ENCODE data around the gene CLEC4M.
"Not testable (repeated sequence)": the region's sequence is repeated elsewhere in the genome, so short reads cannot be mapped to it uniquely, and the experiment has no call there.

Gene CLEC4M

GRCh38 chr19:7740682-7741054, 22.4 kb upstream of the CLEC4M start:
- no peak for DNase-seq (ENCODE audit: low read depth in 2 of 2)

DNA sequence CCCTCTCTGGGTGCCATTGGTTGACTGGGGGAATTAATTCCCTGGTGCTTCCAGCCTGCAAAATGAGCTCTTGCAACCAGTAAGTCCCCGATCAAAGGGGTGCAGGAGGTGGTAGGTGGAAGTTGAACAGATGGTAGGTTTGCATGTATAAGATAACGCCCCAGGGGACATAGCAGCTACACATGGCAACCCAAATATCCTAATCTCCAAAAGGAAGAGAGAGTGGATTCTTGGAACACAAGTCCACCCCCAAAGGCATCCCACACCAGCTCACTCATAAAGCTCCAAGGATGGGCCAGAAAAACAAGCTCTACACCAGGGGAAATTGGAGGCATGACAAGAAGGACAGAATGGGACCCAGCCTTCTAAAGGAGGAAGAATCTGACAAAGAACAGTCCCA, 20.5 kb upstream of the CLEC4M start:
- no peak for DNase-seq (ENCODE audit: low read depth in 2 of 2)

DNA sequence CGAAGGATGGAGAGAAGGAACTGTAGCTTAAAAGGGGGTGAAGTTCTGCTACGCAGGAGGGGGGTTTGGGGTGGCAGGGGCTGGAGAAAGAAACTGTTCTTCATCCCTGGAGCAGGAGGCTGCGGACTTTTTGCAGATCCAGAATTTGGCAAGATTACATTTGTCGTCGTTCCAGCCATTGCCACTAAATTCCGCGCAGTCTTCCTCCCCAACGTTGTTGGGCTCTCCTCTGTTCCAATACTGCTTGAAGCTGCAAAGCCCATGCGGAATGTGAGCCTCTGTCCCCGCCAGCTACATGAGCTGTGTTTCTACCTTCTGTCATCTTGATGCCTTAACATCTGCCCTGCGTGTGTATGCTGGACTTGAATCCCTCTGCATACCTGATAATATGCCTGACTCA, 20.1 kb upstream of the CLEC4M start:
- no peak for DNase-seq (ENCODE audit: low read depth in 2 of 2)

DNA sequence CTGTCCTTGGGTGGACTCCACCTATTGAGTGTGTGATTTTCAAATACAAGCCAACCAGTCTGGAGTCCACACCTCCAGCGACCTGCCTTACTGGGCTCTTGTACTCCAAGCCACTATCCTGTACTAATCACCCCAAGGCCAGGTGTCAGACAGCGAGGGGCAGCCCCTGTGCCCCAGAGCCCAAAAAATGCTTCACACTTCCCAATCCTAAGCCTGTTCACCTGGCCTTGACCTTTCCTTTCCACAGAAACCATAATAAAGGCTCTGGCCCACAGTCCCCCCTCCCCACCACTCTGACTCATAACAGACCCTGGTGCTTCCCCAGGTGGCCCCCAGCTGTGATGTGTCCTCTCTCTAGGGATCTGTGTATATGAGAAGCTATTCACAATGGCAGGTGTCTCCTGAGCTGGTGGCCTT, 19.6 kb upstream of the CLEC4M start:
- DNase-seq (ENCODE audit: low read depth in 2 of 2): no peak

DNA sequence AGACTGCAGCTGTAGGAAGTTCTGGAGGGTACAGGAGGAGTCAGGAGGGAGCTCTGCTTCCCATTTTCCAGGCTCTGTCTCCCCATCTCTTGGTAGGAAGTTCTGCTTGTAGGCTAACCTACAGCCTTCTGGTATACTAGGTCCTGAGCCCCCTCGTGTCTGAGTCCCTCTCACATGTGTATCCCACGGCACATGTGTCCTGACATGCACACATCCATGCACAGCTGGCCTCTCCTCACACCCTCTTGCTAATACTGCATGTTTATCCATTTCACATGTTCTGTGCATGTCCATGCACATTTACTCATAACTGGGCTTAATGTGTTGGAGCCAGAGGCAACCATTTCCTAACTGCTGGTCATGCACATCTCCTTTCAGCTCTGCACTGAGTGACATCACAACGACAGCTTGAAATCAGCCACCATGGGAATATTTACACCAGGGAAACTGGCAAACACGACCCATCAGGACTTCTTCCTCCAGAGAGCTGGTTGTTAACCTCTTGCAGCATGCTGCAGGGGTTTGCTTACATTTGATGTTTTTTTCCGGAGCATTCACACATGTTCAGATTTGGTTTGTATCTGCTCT, 18.8 kb upstream of the CLEC4M start:
- no peak for DNase-seq (ENCODE audit: low read depth in 2 of 2)

GRCh38 chr19:7744871-7745650, 18.0 kb upstream of the CLEC4M start:
- no peak for DNase-seq (ENCODE audit: low read depth in 2 of 2)

DNA sequence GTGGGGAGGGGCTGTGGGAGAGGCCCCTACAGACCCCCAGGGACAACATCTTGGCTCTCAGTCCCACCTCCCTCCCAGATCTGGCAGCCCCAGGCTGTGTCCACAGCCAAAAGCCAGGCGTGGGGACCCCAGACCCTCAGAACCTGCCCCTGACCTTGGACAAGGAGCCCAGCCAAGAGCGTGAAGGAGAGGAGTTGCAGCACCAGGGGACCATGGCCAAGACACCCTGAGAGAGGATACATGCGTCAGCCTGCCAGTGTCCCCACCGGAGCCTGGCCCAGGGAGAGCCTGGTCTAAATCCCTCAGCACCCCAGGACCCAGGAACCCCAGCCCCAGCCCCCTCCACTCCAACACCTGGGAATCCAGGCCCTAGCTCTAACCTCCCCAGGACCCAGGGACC, 16.7 kb upstream of the CLEC4M start:
- DNase-seq (ENCODE audit: low read depth in 2 of 2): not testable (repeated sequence)

DNA sequence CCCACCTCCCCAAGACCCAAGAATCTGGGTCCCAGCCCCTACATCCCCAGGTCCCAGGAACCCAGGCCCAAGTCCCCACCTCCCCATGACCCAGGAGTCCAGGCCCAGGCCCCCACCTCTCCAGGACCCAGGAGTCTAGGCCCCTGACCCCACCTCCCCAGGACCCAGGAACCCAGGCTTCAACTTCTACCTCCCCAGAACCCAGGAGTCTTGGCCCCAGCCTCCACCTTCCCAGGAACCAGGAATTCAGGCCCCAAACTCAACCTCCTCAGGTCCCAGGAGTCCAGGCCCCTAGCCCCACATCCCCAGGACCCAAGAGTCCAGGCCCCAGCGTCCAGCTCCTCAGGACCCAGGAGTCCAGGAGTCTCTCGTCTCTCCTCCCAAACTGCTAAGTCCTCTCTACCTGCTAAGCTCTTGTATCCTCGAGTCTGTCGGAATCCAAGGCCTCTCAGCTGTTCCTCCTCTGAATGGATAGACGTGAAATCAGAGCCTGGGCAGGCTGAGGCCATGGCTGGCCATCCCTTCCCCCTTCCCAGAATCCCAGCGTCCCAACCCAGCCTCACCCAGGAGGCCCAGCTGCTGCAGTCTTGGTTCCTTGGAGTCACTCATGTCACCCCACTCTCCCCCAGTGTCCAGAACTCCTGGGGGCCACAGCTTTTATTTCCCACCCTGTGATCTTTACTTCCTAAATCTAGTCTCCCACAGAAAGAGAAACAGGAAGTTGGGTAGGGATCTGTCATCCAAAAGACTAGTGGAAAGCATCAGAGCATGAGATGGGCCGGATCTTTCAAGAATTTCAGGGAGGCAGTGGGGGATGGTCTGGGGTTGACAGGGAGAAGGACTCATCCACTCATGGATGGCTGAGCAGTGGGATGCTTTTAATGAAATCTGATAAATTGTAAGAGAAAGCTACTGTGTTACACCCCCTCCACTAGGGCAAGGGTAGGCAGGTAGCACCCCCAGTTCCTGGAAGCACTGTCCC, 15.8 kb upstream of the CLEC4M start, which contains the start of gene CD209:
Gene CD209 (minus strand): TSS at position 632 of the 982 bp plus-strand sequence. CDS start 23 bp downstream, at position 609.
- no peak for DNase-seq (ENCODE audit: low read depth in 2 of 2)

DNA sequence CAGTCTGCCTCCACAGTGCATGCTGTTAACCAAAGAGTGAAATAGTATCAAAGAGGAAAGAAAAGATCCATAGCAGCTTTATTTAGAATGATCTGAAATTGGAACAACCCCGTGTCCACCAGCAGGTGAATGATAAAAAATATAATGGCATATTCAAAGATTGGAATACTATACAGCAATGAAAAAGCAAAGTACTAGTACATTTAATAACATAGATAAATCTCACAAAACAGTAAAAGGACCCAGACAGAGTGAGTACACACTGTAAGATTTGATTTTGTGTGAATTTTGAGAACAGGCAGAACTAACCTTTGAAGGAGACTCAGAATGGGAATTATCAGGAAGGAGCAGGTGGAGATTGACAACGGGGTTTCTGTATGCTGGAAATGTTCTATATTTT, 14.9 kb upstream of the CLEC4M start:
- DNase-seq (ENCODE audit: low read depth in 2 of 2): no peak

DNA sequence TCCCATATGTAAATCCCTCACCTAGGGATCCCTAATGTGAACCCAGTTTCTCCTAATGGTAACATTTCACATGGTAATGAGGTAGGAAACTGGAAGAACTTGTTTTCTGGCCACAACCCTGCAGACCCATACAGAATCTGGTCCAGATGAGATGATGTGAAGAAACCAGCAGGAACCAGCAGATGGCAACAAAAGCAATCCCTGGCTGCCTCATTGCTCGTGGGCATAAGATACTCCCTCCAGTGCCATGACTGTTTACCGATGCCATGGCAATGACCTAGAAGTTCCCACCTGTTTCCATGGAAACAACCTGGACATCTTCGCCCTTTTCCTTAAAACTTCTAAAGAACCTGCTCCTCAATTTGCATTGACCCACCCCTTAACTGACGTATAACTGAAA, 14.3 kb upstream of the CLEC4M start:
- DNase-seq (ENCODE audit: low read depth in 2 of 2): no peak

- DNase-seq (ENCODE audit: low read depth in 2 of 2): peak; percentile 11 to 30
These were observed 11.8 kb upstream of the CLEC4M start for GRCh38 chr19:7751157-7751783.

- no peak for DNase-seq (ENCODE audit: low read depth in 2 of 2)
These were observed 6.8 kb upstream of the CLEC4M start for GRCh38 chr19:7756258-7756657.

DNA sequence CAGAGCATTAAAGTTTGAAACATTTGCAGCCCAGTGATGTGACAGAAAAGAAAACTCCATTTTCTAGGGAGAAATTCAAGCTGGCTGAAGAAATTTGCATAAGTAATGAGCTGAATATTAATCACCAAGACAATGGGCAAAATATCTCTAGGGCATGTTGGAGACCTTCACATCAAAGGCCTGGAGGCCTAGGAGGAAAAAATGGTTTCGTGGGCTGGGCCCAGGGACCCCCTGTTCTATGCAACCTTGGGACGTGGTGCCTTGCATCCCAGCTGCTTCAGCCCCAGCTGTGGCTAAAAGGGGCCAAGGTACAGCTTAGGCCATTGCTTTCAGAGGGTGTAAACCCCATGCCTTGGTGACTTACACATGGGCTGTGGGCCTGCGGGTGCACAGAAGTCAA, 5.7 kb upstream of the CLEC4M start:
- no peak for DNase-seq (ENCODE audit: low read depth in 2 of 2)

DNA sequence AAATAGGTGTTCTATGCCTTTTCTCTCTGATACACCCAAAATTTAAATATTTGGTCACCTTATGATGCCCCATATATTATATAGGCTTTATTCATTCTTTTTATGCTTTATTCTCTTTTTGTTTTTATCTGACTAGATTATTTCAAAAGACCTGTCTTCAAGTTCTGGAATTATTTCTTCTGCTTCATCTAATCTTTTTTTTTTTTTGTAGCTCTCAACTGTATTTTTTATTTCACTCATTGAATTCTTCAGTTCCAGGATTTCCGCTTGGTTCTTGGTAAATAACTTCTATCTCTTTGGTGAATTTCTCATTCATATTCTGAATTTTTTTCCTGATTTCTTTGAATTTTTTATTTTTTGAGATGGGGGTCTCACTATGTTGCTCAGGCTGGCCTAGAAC, 3.9 kb upstream of the CLEC4M start:
- no peak for DNase-seq (ENCODE audit: low read depth in 2 of 2)

DNA sequence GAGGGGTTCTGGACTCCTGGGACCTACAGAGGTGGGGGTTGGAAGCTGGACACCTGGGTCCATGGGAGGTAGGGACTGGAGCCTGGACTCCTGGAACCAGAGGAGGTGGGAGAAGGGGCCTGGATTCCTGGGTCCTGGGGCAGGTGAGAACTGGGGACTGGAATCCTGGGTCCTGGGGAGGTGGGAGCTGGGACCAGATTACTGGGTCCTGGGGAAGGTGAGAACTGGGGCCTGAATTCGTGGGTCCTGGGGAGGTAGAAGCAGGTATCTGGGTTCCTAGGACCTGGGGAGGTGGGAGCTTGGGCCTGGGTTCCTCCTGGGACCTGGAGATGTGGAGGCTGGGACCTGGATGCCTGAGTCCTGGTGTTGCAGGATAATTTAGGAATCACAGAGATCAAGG, 653 bp downstream of the CLEC4M start:
- DNase-seq (ENCODE audit: low read depth in 2 of 2): no peak

- DNase-seq (ENCODE audit: low read depth in 2 of 2): not testable (repeated sequence)
These were observed 1.1 kb downstream of the CLEC4M start for GRCh38 chr19:7764157-7764556.

- not testable (repeated sequence) for DNase-seq (ENCODE audit: low read depth in 2 of 2)
These were observed 2.0 kb downstream of the CLEC4M start for GRCh38 chr19:7765043-7765442.

- DNase-seq (ENCODE audit: low read depth in 2 of 2): no peak
These were observed 3.5 kb downstream of the CLEC4M start for GRCh38 chr19:7766535-7766934.

- no peak for DNase-seq (ENCODE audit: low read depth in 2 of 2)
These were observed 4.4 kb downstream of the CLEC4M start for GRCh38 chr19:7767487-7767886.

DNA sequence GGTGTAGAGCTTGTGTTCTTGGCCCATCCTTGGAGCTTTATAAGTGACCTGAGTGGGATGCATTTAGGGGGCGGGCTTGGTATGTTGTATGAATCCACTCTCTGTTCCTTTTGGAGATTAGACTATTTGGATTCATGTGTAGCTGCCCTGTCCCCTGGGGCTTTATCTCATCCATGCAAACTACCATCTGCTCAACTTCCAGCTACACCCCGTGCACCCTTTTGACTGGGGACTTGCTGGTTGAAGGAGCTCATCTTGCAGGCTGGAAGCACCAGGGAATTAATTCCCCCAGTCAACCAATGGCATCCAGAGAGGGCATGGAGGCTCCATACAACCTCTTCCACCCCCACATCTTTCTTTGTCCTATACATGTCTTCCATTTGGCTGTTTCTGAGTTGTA, 6.1 kb downstream of the CLEC4M start:
- DNase-seq (ENCODE audit: low read depth in 2 of 2): no peak

- DNase-seq (ENCODE audit: low read depth in 2 of 2): no peak
These were observed 8.0 kb downstream of the CLEC4M start for GRCh38 chr19:7771072-7771471.

DNA sequence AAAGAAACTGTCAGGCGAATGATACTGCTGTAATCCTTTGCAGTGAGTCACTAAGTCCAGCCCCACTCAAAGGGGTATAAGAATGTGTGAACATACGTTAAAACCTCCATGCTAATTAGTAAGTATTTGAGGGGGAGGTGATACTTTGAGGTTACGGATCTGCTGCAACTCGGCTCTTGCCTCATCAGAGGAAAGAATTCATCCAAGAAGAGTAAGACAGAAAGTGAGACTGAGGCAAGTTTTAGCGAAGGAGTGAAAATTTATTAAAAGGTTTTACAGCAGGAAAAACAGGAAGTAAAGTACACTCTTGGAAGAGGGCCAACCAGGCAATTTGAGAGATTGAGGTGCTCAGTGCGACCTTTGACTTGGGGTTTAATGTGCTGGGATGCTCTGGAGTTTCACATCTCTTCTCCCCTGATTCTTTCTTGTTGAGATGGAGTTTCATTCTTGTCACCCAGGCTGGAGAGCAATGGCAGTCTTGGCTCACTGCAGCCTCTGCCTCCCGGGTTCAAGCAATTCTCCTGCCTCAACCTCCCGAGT, 9.8 kb downstream of the CLEC4M start:
- DNase-seq (ENCODE audit: low read depth in 2 of 2): peak in 1 of 2 donors; percentile 37
